H9 (cell line): ENCODE results near the gene CYP2R1. TPM values are rescaled to one million over a fixed set of nuclear protein-coding genes. Genes with fewer than 3 reads are reported as not detected.

ENCODE experiments used
- DNase-seq: peaks from one replicate; pipeline ENCODE4 v3.0.0-alpha.2; 2017
- H2AFZ ChIP-seq: one replicate; pipeline ENCODE4 v1.6.1; 2013; ENCODE audit warnings: mild to moderate bottlenecking, low read length, control low read depth, moderate library complexity
- H2AK5ac ChIP-seq: 2 replicates; pipeline ENCODE4 v1.6.1; 2013; ENCODE audit warnings: low read length, control low read depth, mixed read lengths; ENCODE audit not compliant: insufficient read length
- H2BK120ac ChIP-seq: one replicate; pipeline ENCODE4 v1.6.1; 2013; ENCODE audit warnings: low read depth, mild to moderate bottlenecking, low read length, control low read depth, inconsistent platforms; ENCODE audit not compliant: poor library complexity, severe bottlenecking
- H2BK12ac ChIP-seq: 2 replicates; pipeline ENCODE4 v1.6.1; 2013; ENCODE audit warnings: low read length, control low read depth, mixed read lengths, low read depth; ENCODE audit not compliant: insufficient read length
- H2BK15ac ChIP-seq: 2 replicates; pipeline ENCODE4 v1.6.1; 2013; ENCODE audit warnings: low read depth, low read length, control low read depth
- H2BK20ac ChIP-seq: one replicate; pipeline ENCODE4 v1.6.1; 2013; ENCODE audit warnings: low read depth, mild to moderate bottlenecking, low read length, control low read depth, inconsistent platforms; ENCODE audit not compliant: poor library complexity, severe bottlenecking
- H2BK5ac ChIP-seq: 2 replicates; pipeline ENCODE4 v1.6.1; 2013; ENCODE audit warnings: low read length, control low read depth, mixed read lengths; ENCODE audit not compliant: insufficient read length
- H3K14ac ChIP-seq: 2 replicates; pipeline ENCODE4 v1.6.1; 2013; ENCODE audit warnings: low read length, control low read depth; ENCODE audit not compliant: insufficient read depth
- H3K18ac ChIP-seq: 2 replicates; pipeline ENCODE4 v1.6.1; 2013; ENCODE audit warnings: low read depth, mild to moderate bottlenecking, mixed read lengths, low read length, control low read depth; ENCODE audit not compliant: insufficient read length
- H3K23ac ChIP-seq: 2 replicates; pipeline ENCODE4 v1.6.1; 2013; ENCODE audit warnings: low read length, control low read depth, mixed read lengths, low read depth; ENCODE audit not compliant: insufficient read length
- H3K23me2 ChIP-seq: 2 replicates; pipeline ENCODE4 v1.6.1; 2013; ENCODE audit warnings: low read depth, mild to moderate bottlenecking, mixed read lengths, low read length, control low read depth; ENCODE audit not compliant: insufficient read length, poor library complexity, severe bottlenecking
- H3K27ac ChIP-seq: 2 replicates; pipeline ENCODE4 v1.5.1; 2013; ENCODE audit warnings: low read length, control low read depth, mixed read lengths, low read depth; ENCODE audit not compliant: insufficient read length
- H3K27me3 ChIP-seq: 2 replicates; pipeline ENCODE4 v1.6.1; 2013; ENCODE audit warnings: low read length, control low read depth, inconsistent platforms; ENCODE audit not compliant: insufficient read depth
- H3K4ac ChIP-seq: 2 replicates; pipeline ENCODE4 v1.6.1; 2013; ENCODE audit warnings: low read depth, mild to moderate bottlenecking, control low read depth, inconsistent platforms, low read length, moderate library complexity
- H3K4me1 ChIP-seq: 2 replicates; pipeline ENCODE4 v1.6.1; 2013; ENCODE audit warnings: low read length, control low read depth, inconsistent platforms; ENCODE audit not compliant: insufficient read depth
- H3K4me2 ChIP-seq: 2 replicates; pipeline ENCODE4 v1.6.1; 2013; ENCODE audit warnings: low read length, control low read depth, mixed read lengths; ENCODE audit not compliant: insufficient read length, insufficient read depth
- H3K56ac ChIP-seq: 2 replicates; pipeline ENCODE4 v1.6.1; 2013; ENCODE audit warnings: low read depth, mild to moderate bottlenecking, mixed read lengths, low read length, control low read depth; ENCODE audit not compliant: insufficient read length
- H3K79me1 ChIP-seq: 2 replicates; pipeline ENCODE4 v1.6.1; 2013; ENCODE audit warnings: low read depth, mild to moderate bottlenecking, moderate library complexity, low read length, control low read depth, inconsistent platforms; ENCODE audit not compliant: insufficient read depth, poor library complexity, severe bottlenecking
- H3K79me2 ChIP-seq: 2 replicates; pipeline ENCODE4 v1.6.1; 2013; ENCODE audit warnings: low read length, control low read depth, inconsistent platforms; ENCODE audit not compliant: insufficient read depth
- H3K9ac ChIP-seq: 2 replicates; pipeline ENCODE4 v1.6.1; 2013; ENCODE audit warnings: low read length, control low read depth, mixed read lengths; ENCODE audit not compliant: insufficient read length; ENCODE audit errors: extremely low read depth
- H3K9me3 ChIP-seq: one replicate; pipeline ENCODE4 v1.6.1; 2013; ENCODE audit warnings: low read depth, low read length, inconsistent platforms; ENCODE audit not compliant: control insufficient read depth
- H3T11ph ChIP-seq: one replicate; pipeline ENCODE4 v1.6.1; 2013; ENCODE audit warnings: mild to moderate bottlenecking, low read length, control low read depth, inconsistent platforms
- H4K20me1 ChIP-seq: one replicate; pipeline ENCODE4 v1.6.1; 2013; ENCODE audit not compliant: control insufficient read depth, insufficient read length, insufficient read depth
- H4K5ac ChIP-seq: 2 replicates; pipeline ENCODE4 v1.6.1; 2013; ENCODE audit warnings: low read depth, mild to moderate bottlenecking, mixed read lengths, low read length, control low read depth; ENCODE audit not compliant: insufficient read length
- H4K8ac ChIP-seq: replicated peaks from 2 replicates; pipeline ENCODE4 v1.6.1; 2013; ENCODE audit warnings: low read length, control low read depth, mixed read lengths, low read depth; ENCODE audit not compliant: insufficient read length
- H4K91ac ChIP-seq: 2 replicates; pipeline ENCODE4 v1.6.1; 2013; ENCODE audit warnings: low read depth, mild to moderate bottlenecking, moderate library complexity, mixed read lengths, low read length, control low read depth; ENCODE audit not compliant: insufficient read length
- H3K27ac Mint-ChIP-seq, 3 experiments: 2 replicates in 2 of 3; 3 replicates in 1 of 3; pipeline ENCODE4 v1.8.0; 2020 to 2021; ENCODE audit warnings: mixed read lengths in 3 of 3, mild to moderate bottlenecking in 1 of 3, moderate library complexity in 1 of 3
- H3K27me3 Mint-ChIP-seq: 2 replicates; pipeline ENCODE4 v1.8.0; 2021; ENCODE audit warnings: low read depth, mild to moderate bottlenecking, moderate library complexity, mixed read lengths
- H3K36me3 Mint-ChIP-seq, 3 experiments: 2 replicates in 2 of 3; 3 replicates in 1 of 3; pipeline ENCODE4 v1.8.0; 2020 to 2021; ENCODE audit warnings: low read depth in 3 of 3, mixed read lengths in 3 of 3; ENCODE audit not compliant: insufficient read depth in 1 of 3
- H3K4me1 Mint-ChIP-seq, 2 experiments: 2 replicates each; pipeline ENCODE4 v1.8.0; 2020; ENCODE audit warnings: mixed read lengths in 2 of 2
- H3K4me3 Mint-ChIP-seq, 2 experiments: 2 replicates in 1 of 2; 3 replicates in 1 of 2; pipeline ENCODE4 v1.8.0; 2020 to 2021; ENCODE audit warnings: mild to moderate bottlenecking in 2 of 2, mixed read lengths in 2 of 2, moderate library complexity in 1 of 2
- H3K9me3 Mint-ChIP-seq, 2 experiments: 2 replicates in 1 of 2; 3 replicates in 1 of 2; pipeline ENCODE4 v1.8.0; 2020; ENCODE audit warnings: mild to moderate bottlenecking in 2 of 2, mixed read lengths in 2 of 2, moderate library complexity in 1 of 2
- CTCF ChIP-seq: fragments of 200-600 bp; sonication (generic); conservative IDR thresholded peaks from 3 replicates; pipeline ENCODE4 v1.8.0; 2021; ENCODE audit warnings: antibody characterized with exemption, mild to moderate bottlenecking
- total RNA-seq: library from RNA; stranded (reverse); gene quantifications from 2 replicates; pipeline ENCODE4 v1.2.1, GENCODE V29; 2021

CYP2R1 gene
- total RNA-seq, 1 experiment from 2014 or later, result 10.3 TPM

- no peak overlapping the region for H2AK5ac ChIP-seq
- H2BK12ac ChIP-seq, result no peak overlapping the region
- H4K8ac ChIP-seq, result no peak overlapping the region
- H3K27me3 Mint-ChIP-seq, result no peaks in the 10 kb centered on the region
- no peak overlapping the region for H2AFZ ChIP-seq
- H3K27ac Mint-ChIP-seq, result no peak overlapping the region
- no peak overlapping the region for H4K91ac ChIP-seq
- no peaks in the 10 kb centered on the region for H3K9me3 ChIP-seq
- H3K79me2 ChIP-seq, result no peaks in the 10 kb centered on the region
- no peak overlapping the region for H3K27ac ChIP-seq
- no peak overlapping the region for H2BK20ac ChIP-seq
- no peak overlapping the region for H3K56ac ChIP-seq
- no peak overlapping the region for H3K18ac ChIP-seq
- no peaks in the 10 kb centered on the region for H3K4me1 Mint-ChIP-seq
- no peak overlapping the region for H3K4me3 Mint-ChIP-seq
- H3K9me3 Mint-ChIP-seq, result no peaks in the 10 kb centered on the region
- H3K23ac ChIP-seq, result no peak overlapping the region
- H3K14ac ChIP-seq, result no peak overlapping the region
- DNase-seq, result no peak
- H3K79me1 ChIP-seq, result no peaks in the 10 kb centered on the region
- no peak overlapping the region for H3K4ac ChIP-seq
- H3K27me3 ChIP-seq, result no peaks in the 10 kb centered on the region
- no peak overlapping the region for H2BK120ac ChIP-seq
- H4K5ac ChIP-seq, result no peak overlapping the region
- no peak for TF ChIP-seq CTCF
- no peaks in the 10 kb centered on the region for H3K23me2 ChIP-seq
- H2BK5ac ChIP-seq, result no peak overlapping the region
- no peak overlapping the region for H2BK15ac ChIP-seq
- no peaks in the 10 kb centered on the region; a peak in 1 of 7 replicates for H3K36me3 Mint-ChIP-seq
- H3K4me2 ChIP-seq, result no peak overlapping the region
- no peak overlapping the region for H3K9ac ChIP-seq
- no peaks in the 10 kb centered on the region for H3K4me1 ChIP-seq
- no peak overlapping the region for H3T11ph ChIP-seq
- no peaks in the 10 kb centered on the region for H4K20me1 ChIP-seq
These were observed 56.2 kb downstream of the CYP2R1 start for GRCh38 chr11:14835496-14836492.

Other genes starting within 250 kb of the CYP2R1 start
- 6.6 and 7.2 TPM in 2 replicates for gene PDE3B, start 248.4 kb downstream of the CYP2R1 start, total RNA-seq
- 0.29 TPM in 1 of 2 replicates, not detected in the other for gene CALCA, start 80.1 kb upstream of the CYP2R1 start, total RNA-seq
- not detected in 2 replicates for gene CALCB, start 181.4 kb upstream of the CYP2R1 start, total RNA-seq
- gene INSC, start 222.7 kb upstream of the CYP2R1 start, total RNA-seq, result not detected in 2 replicates